NAMALWA (cell line): ENCODE results near the gene NUP43.
"Not testable (repeated sequence)": the region's sequence is repeated elsewhere in the genome, so short reads cannot be mapped to it uniquely, and the experiment has no call there.

Experiments
- DNase-seq: peaks from one replicate; pipeline ENCODE4 v3.0.0-alpha.2; 2015; ENCODE audit warnings: low spot score

The NUP43 gene

GRCh38 chr6:149746147-149746946 is at the start of gene NUP43:
NUP43 (minus strand) TSS chr6:149746529; CDS start chr6:149746495, 34 bp downstream.
- DNase-seq = peak; percentile 96

DNA sequence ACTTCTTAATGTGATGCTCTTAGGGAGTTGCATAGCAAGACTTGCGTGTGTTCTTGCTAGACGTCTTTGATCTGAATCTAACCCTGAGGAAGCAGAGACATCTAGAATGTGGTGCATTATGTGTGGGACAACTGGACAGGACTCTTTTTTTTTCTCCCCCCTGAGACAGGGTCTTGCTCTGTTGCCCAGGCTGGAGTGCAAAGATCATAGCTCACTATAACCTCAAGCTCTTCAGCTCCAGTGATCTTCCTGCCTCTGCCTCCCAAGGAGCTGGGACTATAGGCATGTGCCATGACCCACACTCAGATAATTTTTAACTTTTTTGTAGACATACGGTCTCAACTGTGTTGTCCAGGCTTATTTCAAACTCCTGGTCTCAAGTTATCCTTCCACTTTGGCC is 37.2 kb upstream of the NUP43 start:
- no peak for DNase-seq

GRCh38 chr6:149782337-149782736 is 36.0 kb upstream of the NUP43 start:
- no peak for DNase-seq

GRCh38 chr6:149781715-149782114 is 35.4 kb upstream of the NUP43 start:
- DNase-seq = no peak

DNA sequence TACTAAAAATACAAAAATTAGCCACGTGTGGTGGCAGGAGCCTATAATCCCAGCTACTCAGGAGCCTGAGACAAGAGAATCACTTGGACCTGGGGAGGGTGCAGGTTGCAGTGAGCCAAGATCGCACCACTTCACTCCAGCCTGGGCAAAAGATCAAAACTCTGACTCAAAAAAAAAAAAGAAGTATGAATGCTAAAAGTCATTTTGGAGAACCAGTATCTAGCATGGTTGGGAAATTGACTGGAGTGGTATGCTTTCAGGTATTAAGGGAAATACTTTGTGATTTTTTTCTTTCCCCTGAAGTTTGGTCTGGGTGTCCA is 33.3 kb upstream of the NUP43 start:
- no peak for DNase-seq

GRCh38 chr6:149777624-149778023 is 31.3 kb upstream of the NUP43 start:
- DNase-seq = no peak

- DNase-seq = no peak
Observed at GRCh38 chr6:149771925-149772324, 25.6 kb upstream of the NUP43 start.

DNA sequence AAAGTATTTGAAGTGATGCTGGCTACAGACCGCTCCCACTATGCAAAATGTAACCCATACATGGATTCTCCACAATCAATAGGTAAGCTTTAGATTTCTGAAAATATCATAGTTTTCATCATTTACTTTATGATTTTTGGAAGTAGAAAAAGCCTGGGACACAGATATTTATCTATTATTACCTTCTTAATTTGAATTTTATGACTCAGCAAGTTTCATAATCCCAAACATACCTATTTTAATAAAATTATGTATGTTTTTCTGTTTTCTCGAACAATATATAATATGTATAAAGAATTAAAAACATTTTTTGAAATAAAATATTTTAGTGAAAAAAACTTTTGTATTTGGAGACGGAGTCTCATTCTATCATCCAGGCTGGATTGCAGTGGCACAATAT is 24.9 kb upstream of the NUP43 start:
- DNase-seq = no peak

DNA sequence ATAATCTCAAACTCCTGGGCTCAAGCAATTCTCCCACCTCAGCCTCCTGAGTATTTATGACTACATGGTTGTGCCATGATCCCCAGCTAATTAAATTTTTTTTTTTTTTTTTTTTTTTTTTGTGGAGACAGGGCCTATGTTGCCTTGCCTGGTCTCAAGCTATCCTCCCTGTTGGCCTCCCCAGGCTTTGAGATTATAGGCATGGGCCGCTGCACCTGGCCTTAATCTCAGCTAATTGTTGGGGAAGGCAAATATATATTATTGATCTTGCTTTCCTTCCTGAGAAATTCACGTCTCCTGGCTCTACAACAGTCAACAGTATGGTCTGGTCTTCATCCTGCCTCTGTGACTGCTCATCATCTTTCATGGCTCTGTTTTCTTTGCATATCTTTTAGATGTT is 23.3 kb upstream of the NUP43 start:
- no peak for DNase-seq

GRCh38 chr6:149766156-149766769 is 19.9 kb upstream of the NUP43 start:
- DNase-seq = no peak

DNA sequence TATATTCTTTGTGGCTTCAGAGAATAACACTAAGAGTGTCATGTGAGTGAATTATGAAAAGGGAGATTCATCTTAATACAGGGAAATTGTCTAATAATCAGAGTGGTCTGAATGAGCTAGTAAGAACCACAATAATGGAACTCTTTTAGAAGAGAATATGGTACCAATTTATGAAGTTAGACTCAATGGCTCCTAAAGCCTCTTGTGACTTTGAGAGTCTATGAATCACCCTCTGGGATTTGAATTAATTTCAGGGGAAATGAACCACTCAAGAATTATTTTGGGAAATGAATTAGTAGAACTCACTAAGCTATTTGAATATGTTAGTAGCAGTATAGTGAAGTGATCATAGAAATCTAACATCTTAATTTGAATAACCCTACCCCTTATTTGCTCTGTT is 17.5 kb upstream of the NUP43 start:
- no peak for DNase-seq

DNA sequence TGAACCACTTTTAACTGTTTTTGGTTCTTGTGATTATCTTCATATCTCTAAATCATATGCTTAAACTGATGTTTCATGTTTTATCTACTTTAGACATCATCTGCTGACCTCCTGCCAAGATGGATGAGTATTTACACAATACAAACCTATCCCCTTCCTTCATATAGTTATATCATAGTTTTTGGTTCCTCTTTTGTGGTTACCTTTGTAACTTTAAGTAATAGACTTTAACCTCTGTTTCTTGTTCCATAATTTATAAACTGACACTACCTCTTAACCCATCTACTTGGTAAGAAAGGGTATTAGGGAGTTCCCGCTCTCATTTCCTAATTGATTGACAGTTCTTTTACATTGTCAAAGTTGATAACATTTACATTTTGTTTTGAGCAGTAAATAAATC is 15.1 kb upstream of the NUP43 start:
- peak; percentile 43 for DNase-seq

- no peak for DNase-seq
Observed at GRCh38 chr6:149756261-149756636, 9.9 kb upstream of the NUP43 start.

DNA sequence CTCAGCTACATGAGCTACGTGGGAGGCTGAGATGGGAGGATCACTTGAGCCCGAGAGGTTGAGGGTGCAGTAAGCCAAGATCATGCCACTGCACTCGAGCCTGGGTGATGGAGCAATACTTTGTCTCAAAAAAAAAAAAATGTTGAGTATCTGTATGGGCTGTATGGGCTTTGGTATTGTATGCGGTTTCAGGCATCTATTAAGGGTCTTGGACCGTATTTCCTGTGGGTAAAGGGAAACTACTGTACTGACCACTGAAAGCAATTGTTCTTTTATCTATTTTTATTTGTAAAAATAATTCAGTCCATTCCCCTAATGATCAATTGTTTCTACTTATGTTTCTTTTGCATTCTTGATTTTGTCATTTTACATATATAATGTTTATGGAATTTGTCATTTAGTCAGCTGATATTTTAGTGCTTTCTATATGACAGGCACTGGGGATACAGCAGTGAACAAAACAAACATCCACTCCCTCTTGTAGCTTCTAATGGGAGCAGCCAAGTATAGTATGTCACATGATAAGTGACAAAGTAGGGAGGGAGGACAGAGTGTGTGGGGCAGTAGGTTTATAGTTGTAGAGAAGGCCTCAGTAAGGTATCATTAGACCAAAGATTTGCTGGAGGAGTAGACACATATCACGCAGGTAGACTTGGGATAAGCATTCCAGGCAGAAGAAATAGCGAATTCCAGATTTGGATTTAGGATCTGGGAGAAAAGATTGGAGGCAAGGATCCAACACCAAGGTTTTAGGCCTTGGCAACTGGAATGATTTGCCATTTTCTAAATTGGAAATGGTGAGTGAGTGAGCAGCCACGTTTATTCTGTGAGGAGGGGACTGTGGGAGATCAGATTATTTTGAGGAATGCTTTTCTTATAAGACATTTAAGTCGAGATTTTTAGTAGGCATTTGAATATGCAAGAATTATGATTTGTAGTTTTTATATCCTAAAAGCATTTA is 9.3 kb upstream of the NUP43 start:
- no peak for DNase-seq

GRCh38 chr6:149754548-149754947 is 8.2 kb upstream of the NUP43 start:
- DNase-seq = no peak

DNA sequence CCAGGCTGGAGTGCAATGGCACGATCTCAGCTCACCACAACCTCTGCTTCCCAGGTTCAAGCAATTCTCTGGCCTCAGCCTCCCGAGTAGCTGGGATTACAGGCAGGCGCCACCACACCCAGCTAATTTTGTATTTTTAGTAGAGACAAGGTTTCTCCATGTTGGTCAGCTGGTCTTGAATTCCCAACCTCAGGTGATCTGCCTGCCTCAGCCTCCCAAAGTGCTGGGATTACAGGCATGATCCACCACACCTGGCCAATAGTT is 7.0 kb upstream of the NUP43 start:
- not testable (repeated sequence) for DNase-seq

GRCh38 chr6:149752600-149753373 is 6.5 kb upstream of the NUP43 start:
- no peak for DNase-seq

DNA sequence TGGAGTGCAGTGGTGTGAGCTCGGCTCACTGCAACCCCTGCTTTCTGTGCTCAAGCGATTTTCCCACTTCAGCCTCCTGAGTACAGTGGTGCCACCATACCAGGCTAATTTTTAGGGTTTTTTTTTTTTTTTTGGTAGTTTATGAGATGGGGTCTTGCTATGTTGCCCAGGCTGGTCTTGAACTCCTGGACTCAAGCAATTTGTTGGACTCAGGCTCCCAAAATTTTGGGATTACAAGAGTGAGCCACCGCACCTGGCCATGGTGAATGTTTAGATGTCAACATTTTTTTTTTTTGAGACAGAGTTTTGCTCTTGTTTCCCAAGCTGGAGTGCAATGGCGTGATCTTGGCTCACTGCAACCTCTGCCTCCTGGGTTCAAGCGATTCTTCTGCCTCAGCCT is 5.6 kb upstream of the NUP43 start:
- not testable (repeated sequence) for DNase-seq

DNA sequence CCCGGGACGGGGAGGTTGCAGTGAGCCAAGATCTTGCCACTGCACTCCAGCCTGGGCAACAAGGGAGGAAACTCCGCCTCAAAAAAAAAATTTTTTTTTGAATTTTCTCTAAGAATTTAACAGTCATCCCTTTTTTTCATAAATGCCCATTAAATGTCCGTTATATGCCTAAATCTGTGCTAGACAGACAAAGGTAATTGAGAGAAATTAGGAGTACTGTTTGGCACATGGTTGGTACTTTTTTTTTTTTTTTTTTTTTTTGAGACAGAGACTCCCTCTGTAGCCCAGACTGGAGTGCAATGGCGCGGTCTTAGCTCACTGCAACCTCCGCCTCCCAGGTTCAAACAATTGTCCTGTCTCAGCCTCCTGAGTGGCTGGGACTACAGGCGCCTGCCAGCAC is 4.9 kb upstream of the NUP43 start:
- DNase-seq = no peak

DNA sequence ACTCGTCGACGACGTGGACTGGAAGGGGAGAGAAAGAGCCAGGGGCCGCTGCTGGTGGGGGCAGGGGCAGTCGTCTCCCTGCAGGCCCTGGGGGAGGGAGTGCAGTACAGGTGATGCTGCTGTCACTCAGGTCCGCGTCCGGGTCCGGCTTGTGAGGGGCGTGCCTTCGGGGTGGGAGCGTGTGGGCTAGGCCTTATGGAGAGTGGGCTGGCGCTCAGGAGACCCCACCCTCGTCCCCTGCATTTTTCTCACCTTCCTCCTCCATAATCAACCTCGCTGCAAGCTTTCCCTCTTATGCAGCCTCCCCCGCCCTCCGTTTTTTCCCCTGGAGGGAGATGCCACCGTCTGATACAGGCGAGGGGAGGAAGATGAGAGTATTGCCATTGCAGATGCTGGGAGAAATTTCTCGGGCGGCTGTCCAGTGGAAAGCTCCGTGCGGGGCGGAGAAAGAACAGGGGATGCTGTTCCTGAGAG is 3.8 kb upstream of the NUP43 start:
- DNase-seq = peak; percentile 69

DNA sequence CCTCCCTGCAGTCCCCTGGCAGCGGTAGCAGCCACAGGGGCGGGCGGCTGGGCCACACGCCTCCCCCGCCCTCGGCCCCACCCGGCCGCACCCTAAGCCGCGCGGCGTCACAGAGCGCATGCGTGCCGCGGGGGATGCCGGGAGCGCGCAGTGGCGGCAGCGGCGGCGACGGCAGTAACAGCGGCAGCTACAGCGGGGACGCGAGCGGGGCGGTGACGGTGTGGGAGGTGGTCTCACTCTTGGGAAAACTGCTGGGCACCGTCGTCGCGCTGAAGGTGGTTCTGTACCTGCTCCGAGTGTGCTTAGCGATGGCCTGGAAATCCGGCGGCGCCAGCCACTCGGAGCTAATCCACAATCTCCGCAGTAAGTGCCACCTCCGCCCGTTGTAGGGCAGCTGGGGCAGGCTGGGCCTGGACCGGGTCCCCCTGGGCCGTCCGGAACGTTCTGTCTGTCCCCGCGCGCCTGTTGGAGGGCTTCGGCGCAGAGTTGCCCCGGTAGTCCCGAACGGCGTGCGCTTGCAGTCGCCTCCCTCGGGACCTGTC is 3.3 kb upstream of the NUP43 start, which contains the start of gene PCMT1:
TSS of gene PCMT1 (plus strand) at position 148 of the 542 bp plus-strand sequence. CDS start at position 309, 161 bp downstream.
- DNase-seq = peak; percentile 93
